HL-60 (cell line): ENCODE measurements around the gene DOCK2.

Experiments
- CTCF ChIP-seq: IDR thresholded peaks from one replicate; pipeline ENCODE4 v1.5.1; 2011; ENCODE audit warnings: low read length, control low read depth, inconsistent platforms; ENCODE audit not compliant: insufficient read depth
- GABPA ChIP-seq: IDR thresholded peaks from 2 replicates; pipeline ENCODE4 v1.6.1; 2012; ENCODE audit warnings: low read depth
- POLR2AphosphoS5 ChIP-seq: IDR thresholded peaks from 2 replicates; pipeline ENCODE4 v1.6.1; 2012; ENCODE audit warnings: low read depth
- REST ChIP-seq: IDR thresholded peaks from 2 replicates; pipeline ENCODE4 v1.6.1; 2012; ENCODE audit warnings: low read depth; ENCODE audit not compliant: insufficient replicate concordance

- TF ChIP-seq CTCF (no peak), GABPA (no peak), POLR2AphosphoS5 (no peak), REST (no peak)
These were observed 224.4 kb downstream of the DOCK2 start for GRCh38 chr5:169861433-169861832.
